GM12872 (cell line): ENCODE data around the gene SLC44A1.

Experiments used
- CTCF ChIP-seq: IDR thresholded peaks from 3 replicates; pipeline ENCODE4 v1.5.1; 2011; ENCODE audit warnings: low read depth, mild to moderate bottlenecking, low read length, moderate library complexity; ENCODE audit not compliant: insufficient read depth

The SLC44A1 gene

GRCh38 chr9:105479846-105480245 lies 235.4 kb downstream of the SLC44A1 start:
- no peak for TF ChIP-seq CTCF

DNA sequence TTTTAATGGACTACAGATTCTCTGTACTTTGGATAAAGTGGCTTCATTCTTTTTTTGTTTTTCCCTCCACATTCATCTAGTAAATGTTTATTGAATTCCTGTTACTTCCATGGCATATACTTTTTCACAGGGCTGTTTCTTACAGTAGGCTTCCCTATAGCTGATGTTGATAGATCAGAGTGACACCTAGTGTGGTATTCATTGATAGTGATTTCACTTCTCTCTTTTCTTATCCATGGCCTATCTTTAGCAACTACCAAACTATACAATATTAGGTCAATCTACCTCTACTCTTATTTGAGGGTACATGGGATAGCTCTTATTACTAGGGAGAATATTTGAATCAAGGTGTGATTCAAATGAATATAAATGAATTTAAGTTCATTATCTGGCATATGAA lies 239.2 kb downstream of the SLC44A1 start:
- no peak for TF ChIP-seq CTCF

DNA sequence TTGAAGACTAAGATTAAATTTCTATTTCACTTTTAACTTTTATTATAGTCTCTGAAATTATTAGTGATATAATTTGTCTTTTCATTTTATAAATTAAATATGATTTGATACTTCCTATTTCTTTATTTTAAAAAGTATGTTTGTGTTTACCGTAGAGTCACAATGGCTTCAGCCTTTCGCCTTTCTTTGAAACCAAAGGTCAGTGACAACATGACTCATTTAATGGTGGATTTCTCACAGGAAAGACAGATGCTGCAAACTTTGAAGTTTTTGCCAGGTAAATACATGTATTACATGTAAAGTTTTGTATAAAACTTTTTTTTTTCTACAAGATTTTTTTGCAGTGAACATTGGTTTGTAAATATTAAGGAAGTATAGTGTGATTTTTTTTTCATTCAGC lies 239.8 kb downstream of the SLC44A1 start:
- TF ChIP-seq CTCF: no peak

GRCh38 chr9:105485131-105485530 lies 240.7 kb downstream of the SLC44A1 start:
- TF ChIP-seq CTCF: no peak
